ENCODE measurements around the gene TLK1.
"Not testable (repeated sequence)": the region's sequence is repeated elsewhere in the genome, so short reads cannot be mapped to it uniquely, and the experiment has no call there.

DNA sequence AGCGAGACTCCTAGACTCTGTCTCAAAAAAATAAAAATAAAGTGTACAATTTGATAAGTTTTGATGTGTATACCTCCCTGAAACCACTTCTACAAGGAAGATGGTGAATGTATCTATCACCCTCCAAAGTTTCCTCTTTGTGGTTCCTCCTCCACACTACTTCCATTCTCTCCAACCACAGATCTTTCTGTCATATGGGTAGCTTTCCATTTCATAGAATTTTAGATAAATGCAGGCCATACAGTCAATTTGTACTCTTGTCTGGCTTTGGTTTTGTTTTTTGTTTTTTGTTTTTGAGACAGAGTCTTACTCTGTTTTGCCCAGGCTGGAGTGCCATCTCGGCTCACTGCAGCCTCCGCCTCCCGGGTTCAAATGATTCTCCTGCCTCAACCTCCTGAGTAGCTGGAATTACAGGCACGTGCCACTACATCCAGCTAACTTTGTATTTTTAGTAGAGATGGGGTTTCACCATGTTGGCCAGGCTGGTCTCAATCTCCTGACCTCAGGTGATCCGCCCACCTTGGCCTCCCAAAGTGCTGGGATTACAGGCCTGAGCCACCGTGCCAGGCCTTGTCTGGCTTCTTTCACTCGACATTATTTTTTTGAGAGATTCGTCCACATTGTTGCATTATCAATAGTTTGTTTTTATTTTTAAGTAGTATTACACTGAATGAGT lies 2.0 kb upstream of the TLK1 start:
- TF ChIP-seq, protein P1, sequence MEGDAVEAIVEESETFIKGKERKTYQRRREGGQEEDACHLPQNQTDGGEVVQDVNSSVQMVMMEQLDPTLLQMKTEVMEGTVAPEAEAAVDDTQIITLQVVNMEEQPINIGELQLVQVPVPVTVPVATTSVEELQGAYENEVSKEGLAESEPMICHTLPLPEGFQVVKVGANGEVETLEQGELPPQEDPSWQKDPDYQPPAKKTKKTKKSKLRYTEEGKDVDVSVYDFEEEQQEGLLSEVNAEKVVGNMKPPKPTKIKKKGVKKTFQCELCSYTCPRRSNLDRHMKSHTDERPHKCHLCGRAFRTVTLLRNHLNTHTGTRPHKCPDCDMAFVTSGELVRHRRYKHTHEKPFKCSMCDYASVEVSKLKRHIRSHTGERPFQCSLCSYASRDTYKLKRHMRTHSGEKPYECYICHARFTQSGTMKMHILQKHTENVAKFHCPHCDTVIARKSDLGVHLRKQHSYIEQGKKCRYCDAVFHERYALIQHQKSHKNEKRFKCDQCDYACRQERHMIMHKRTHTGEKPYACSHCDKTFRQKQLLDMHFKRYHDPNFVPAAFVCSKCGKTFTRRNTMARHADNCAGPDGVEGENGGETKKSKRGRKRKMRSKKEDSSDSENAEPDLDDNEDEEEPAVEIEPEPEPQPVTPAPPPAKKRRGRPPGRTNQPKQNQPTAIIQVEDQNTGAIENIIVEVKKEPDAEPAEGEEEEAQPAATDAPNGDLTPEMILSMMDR (IDR thresholded peaks at IDR 0.05): not testable (repeated sequence)
- not testable (repeated sequence) for TF ChIP-seq POLR2A (IDR thresholded peaks at IDR 0.05)
